HepG2 (cell line): ENCODE measurements around the gene BCL2. TPM values are rescaled to one million over a fixed set of nuclear protein-coding genes. Genes with fewer than 3 reads are reported as not detected.
"Not testable (repeated sequence)": the region's sequence is repeated elsewhere in the genome, so short reads cannot be mapped to it uniquely, and the experiment has no call there.

Experiments used
- ATAC-seq: fragments of 200-7000 bp; cut with Tn5 transposase; 3 replicates; pipeline ENCODE4 v1.9.1; 2020; ENCODE audit warnings: mild to moderate bottlenecking, moderate library complexity
- BruUV-seq: library from RNA; stranded (reverse); fragments of 400-500 nt; replicated peaks from 2 replicates; lab custom pipeline; 2021; lab: Mats Ljungman, UMichigan
- CTCF ChIA-PET: fragments of 300-600 bp; formaldehyde crosslinking; extraction: SDS; loops from one replicate; lab custom pipeline; 2021; ENCODE audit warnings: low total read pairs, inconsistent platforms, low intra/inter-chr PET ratio; lab: Yijun Ruan, JAX
- POLR2A ChIA-PET: fragments of 350-600 bp; sonication (Branson Sonifier 250); formaldehyde crosslinking; loops from one replicate; lab custom pipeline; 2020; ENCODE audit warnings: antibody characterized with exemption, inconsistent platforms; lab: Yijun Ruan, JAX
- DNase-seq: peaks from one replicate; pipeline ENCODE4 v3.0.0-alpha.2; 2015; ENCODE audit warnings: low spot score
- FAIRE-seq: peaks from 3 replicates; lab custom pipeline; 2011; peaks lifted over from hg19 to GRCh38; lab: Jason Lieb, UNC
- H2AFZ ChIP-seq: one replicate; pipeline ENCODE4 v1.6.1; 2011; ENCODE audit warnings: low read length, inconsistent platforms
- H3K27ac ChIP-seq: fragments of 300-600 bp; 3 replicates; pipeline ENCODE4 v1.8.0; 2011; ENCODE audit warnings: mixed run types, mild to moderate bottlenecking, mixed read lengths, low read length, inconsistent platforms; ENCODE audit not compliant: insufficient read depth; ENCODE audit errors: extremely low read length
- H3K27me3 ChIP-seq, 2 experiments: fragments of 200-600 bp in 1 of 2; 2 replicates in 1 of 2; 3 replicates in 1 of 2; pipeline versions ENCODE4 v1.6.0 to v1.8.0; 2011; ENCODE audit warnings: low read length in 2 of 2, mild to moderate bottlenecking in 2 of 2, moderate library complexity in 2 of 2, inconsistent platforms in 1 of 2; ENCODE audit not compliant: insufficient read depth in 2 of 2, control insufficient read depth in 1 of 2
- H3K36me3 ChIP-seq, 2 experiments: fragments of 200-600 bp in 1 of 2; replicated peaks in 1 of 2; 2 replicates in 1 of 2; 3 replicates in 1 of 2; pipeline versions ENCODE4 v1.5.1 to v1.8.0; 2011; ENCODE audit warnings: low read length in 2 of 2, inconsistent platforms in 1 of 2; ENCODE audit not compliant: insufficient read depth in 2 of 2, control insufficient read depth in 1 of 2
- H3K4me1 ChIP-seq: 2 replicates; pipeline ENCODE4 v1.5.1; 2012; ENCODE audit warnings: low read length, inconsistent platforms; ENCODE audit not compliant: insufficient read depth
- H3K4me2 ChIP-seq: 2 replicates; pipeline ENCODE4 v1.6.0; 2011; ENCODE audit warnings: low read depth, low read length, inconsistent platforms
- H3K4me3 ChIP-seq, 3 experiments: fragments of 200-600 bp in 1 of 3; sonication (generic), shearing (Covaris generic) in 1 of 3; replicated peaks in 1 of 3; 2 replicates each; pipeline ENCODE4 v1.5.1; 2011 to 2016; ENCODE audit warnings: low read length in 3 of 3, inconsistent platforms in 2 of 3, low read depth in 2 of 3, mild to moderate bottlenecking in 2 of 3, control low read depth in 1 of 3, mixed read lengths in 1 of 3; ENCODE audit not compliant: insufficient read depth in 1 of 3
- H3K79me2 ChIP-seq: one replicate; pipeline ENCODE4 v1.6.1; 2011; ENCODE audit warnings: low read length, inconsistent platforms; ENCODE audit not compliant: insufficient read depth
- H3K9ac ChIP-seq: 2 replicates; pipeline ENCODE4 v1.6.0; 2011; ENCODE audit warnings: mild to moderate bottlenecking, low read depth, low read length, inconsistent platforms; ENCODE audit not compliant: insufficient read depth
- H3K9me3 ChIP-seq: 2 replicates; pipeline ENCODE4 v1.5.1; 2012; ENCODE audit warnings: mild to moderate bottlenecking, low read length
- H4K20me1 ChIP-seq: 2 replicates; pipeline ENCODE4 v1.6.0; 2011; ENCODE audit warnings: inconsistent platforms, mild to moderate bottlenecking, low read length, moderate library complexity; ENCODE audit not compliant: insufficient read depth
- CEBPZ ChIP-seq: IDR thresholded peaks from 2 replicates; pipeline ENCODE4 v1.6.1; 2012; ENCODE audit warnings: low read length, improper control_type of control experiment
- EHMT2 ChIP-seq: fragments of 200-600 bp; sonication (generic); IDR thresholded peaks from 2 replicates; pipeline ENCODE4 v1.7.0; 2017; ENCODE audit warnings: antibody characterized with exemption, low read depth, low read length, borderline replicate concordance
- JUND ChIP-seq: sonication (generic); formaldehyde crosslinking; IDR thresholded peaks from 2 replicates; pipeline ENCODE4 v1.8.0; 2022; ENCODE audit warnings: mild to moderate bottlenecking, missing genetic modification reagents
- SKI ChIP-seq: fragments of 450-650 bp; IDR thresholded peaks from one replicate; pipeline ENCODE4 v1.6.1; 2018; ENCODE audit warnings: mild to moderate bottlenecking; ENCODE audit not compliant: partially characterized antibody
- USF2 ChIP-seq, 2 experiments: sonication (generic) in 1 of 2; formaldehyde crosslinking in 1 of 2; IDR thresholded peaks; 2 replicates each; pipeline versions ENCODE4 v1.5.1 to v1.6.1; 2011 to 2020; ENCODE audit warnings: borderline replicate concordance in 1 of 2, low read depth in 1 of 2, low read length in 1 of 2, mild to moderate bottlenecking in 1 of 2, missing genetic modification reagents in 1 of 2, moderate library complexity in 1 of 2
- ZC3H4 ChIP-seq: sonication (generic); formaldehyde crosslinking; IDR thresholded peaks from 2 replicates; pipeline ENCODE4 v1.4.0; 2020; ENCODE audit warnings: missing genetic modification reagents, borderline replicate concordance
- ZNF33A ChIP-seq: sonication (generic); formaldehyde crosslinking; IDR thresholded peaks from 2 replicates; pipeline ENCODE4 v1.5.1; 2020; ENCODE audit warnings: missing genetic modification reagents, mild to moderate bottlenecking, moderate library complexity, borderline replicate concordance
- WGBS: methylation state at CpG from one replicate; pipeline ENCODE4 v1.1.6; 2017; ENCODE audit warnings: low lambda C conversion rate; 5-methylcytosine and 5-hydroxymethylcytosine counted together
- in situ Hi-C: cut with HindIII; loops from 2 replicates; pipeline ENCODE4 v1.10.0; 2017; ENCODE audit warnings: low pct_unique_long_range_greater_than_20kb; ENCODE audit not compliant: extremely low pct_ligation_motif_present
- intact Hi-C: fragments of 100-400 bp; cut with micrococcal nuclease; formaldehyde crosslinking; loops from one replicate; pipeline ENCODE4 v1.10.0; 2022; ENCODE audit not compliant: unreplicated experiment
- polyA plus RNA-seq, 8 experiments: library from polyadenylated mRNA; depleted of rRNA in 3 of 8; stranded (reverse) in 7 of 8; unstranded in 1 of 8; fragments of >200 nt; fragmentation: Illumina TruSeq in 4 of 8; extraction: Trizol in 4 of 8; gene quantifications; 2 replicates each; pipeline versions ENCODE4 v1.2.1 to v1.2.3, GENCODE V29; 2011 to 2016; ENCODE audit warnings: low read depth in 4 of 8, missing spikeins in 1 of 8, mixed read lengths in 1 of 8; ENCODE audit not compliant: insufficient read depth in 1 of 8
- total RNA-seq, 5 experiments: library from RNA; depleted of rRNA; stranded (reverse); fragments of >200 nt; fragmentation: Illumina TruSeq; extraction: Trizol; gene quantifications; 2 replicates each; pipeline ENCODE4 v1.2.3, GENCODE V29; 2016; ENCODE audit warnings: low read depth in 1 of 5

BCL2 gene
- total and polyA plus RNA-seq, 2 of the 13 experiments (the other 11 are each of a cell fraction or from before 2014, with no cell fraction given) = 0.07 to 0.53 TPM

- Histone ChIP-seq H3K27ac (no peak overlapping the region), H4K20me1 (no peaks in the 10 kb centered on the region), H3K79me2 (no peaks in the 10 kb centered on the region), H3K27me3 (no peaks in the 10 kb centered on the region; a peak in 1 of 5 replicates), H3K4me3 (no peak overlapping the region), H3K9ac (no peak overlapping the region), H3K9me3 (no peaks in the 10 kb centered on the region), H3K4me1 (no peaks in the 10 kb centered on the region), H2AFZ (no peak overlapping the region), H3K36me3 (no peaks in the 10 kb centered on the region), H3K4me2 (no peak overlapping the region)
- ATAC-seq = no peak
- no peak for FAIRE-seq
- ChIA-PET CTCF (no interaction called here), POLR2A (no interaction called here)
- no TSS peak for BruUV-seq
- TF ChIP-seq JUND (CRISPR knock-in tag) (no peak), USF2 (IDR thresholded peaks at IDR 0.05; ENCODE audit: low read depth, low read length) (no peak), USF2 (CRISPR knock-in tag; IDR thresholded peaks at IDR 0.05; ENCODE audit: borderline replicate concordance) (no peak), SKI (no peak), ZC3H4 (CRISPR knock-in tag) (no peak), EHMT2 (no peak), CEBPZ (no peak), ZNF33A (CRISPR knock-in tag) (no peak)
- 0% methylated on average over 1 of the region's 1 CpG for WGBS
- in situ Hi-C loops (no loop called here), intact Hi-C loops (no loop called here)
- no peak for DNase-seq
These were observed 128.2 kb downstream of the BCL2 start for GRCh38 chr18:63191413-63191812.

GRCh38 chr18:63190838-63191237 is 128.7 kb downstream of the BCL2 start:
- WGBS = 18% methylated on average over 2 of the region's 2 CpGs
- CTCF ChIA-PET, in situ Hi-C loops, H3K27me3 ChIP-seq, H2AFZ ChIP-seq, ATAC-seq, H4K20me1 ChIP-seq, DNase-seq, H3K27ac ChIP-seq, intact Hi-C loops, H3K4me3 ChIP-seq, H3K79me2 ChIP-seq, BruUV-seq, H3K36me3 ChIP-seq, H3K4me2 ChIP-seq, FAIRE-seq, H3K9ac ChIP-seq, H3K9me3 ChIP-seq, H3K4me1 ChIP-seq, POLR2A ChIA-PET: not testable (repeated sequence)
